HepG2 (cell line): ENCODE measurements around the gene ACTN1. TPM values are rescaled to one million over a fixed set of nuclear protein-coding genes. Genes with fewer than 3 reads are reported as not detected.

Source experiments
- ATAC-seq: fragments of 200-7000 bp; cut with Tn5 transposase; 3 replicates; pipeline ENCODE4 v1.9.1; 2020; ENCODE audit warnings: mild to moderate bottlenecking, moderate library complexity
- BruUV-seq: library from RNA; stranded (reverse); fragments of 400-500 nt; replicated peaks from 2 replicates; lab custom pipeline; 2021; lab: Mats Ljungman, UMichigan
- CTCF ChIA-PET: fragments of 300-600 bp; formaldehyde crosslinking; extraction: SDS; loops from one replicate; lab custom pipeline; 2021; ENCODE audit warnings: low total read pairs, inconsistent platforms, low intra/inter-chr PET ratio; lab: Yijun Ruan, JAX
- POLR2A ChIA-PET: fragments of 350-600 bp; sonication (Branson Sonifier 250); formaldehyde crosslinking; loops from one replicate; lab custom pipeline; 2020; ENCODE audit warnings: antibody characterized with exemption, inconsistent platforms; lab: Yijun Ruan, JAX
- DNase-seq: peaks from one replicate; pipeline ENCODE4 v3.0.0-alpha.2; 2015; ENCODE audit warnings: low spot score
- FAIRE-seq: peaks from 3 replicates; lab custom pipeline; 2011; peaks lifted over from hg19 to GRCh38; lab: Jason Lieb, UNC
- H2AFZ ChIP-seq: one replicate; pipeline ENCODE4 v1.6.1; 2011; ENCODE audit warnings: low read length, inconsistent platforms
- H3K27ac ChIP-seq: fragments of 300-600 bp; 3 replicates; pipeline ENCODE4 v1.8.0; 2011; ENCODE audit warnings: mixed run types, mild to moderate bottlenecking, mixed read lengths, low read length, inconsistent platforms; ENCODE audit not compliant: insufficient read depth; ENCODE audit errors: extremely low read length
- H3K27me3 ChIP-seq, 2 experiments: fragments of 200-600 bp in 1 of 2; 2 replicates in 1 of 2; 3 replicates in 1 of 2; pipeline versions ENCODE4 v1.6.0 to v1.8.0; 2011; ENCODE audit warnings: low read length in 2 of 2, mild to moderate bottlenecking in 2 of 2, moderate library complexity in 2 of 2, inconsistent platforms in 1 of 2; ENCODE audit not compliant: insufficient read depth in 2 of 2, control insufficient read depth in 1 of 2
- H3K36me3 ChIP-seq, 2 experiments: fragments of 200-600 bp in 1 of 2; replicated peaks in 1 of 2; 2 replicates in 1 of 2; 3 replicates in 1 of 2; pipeline versions ENCODE4 v1.5.1 to v1.8.0; 2011; ENCODE audit warnings: low read length in 2 of 2, inconsistent platforms in 1 of 2; ENCODE audit not compliant: insufficient read depth in 2 of 2, control insufficient read depth in 1 of 2
- H3K4me1 ChIP-seq: 2 replicates; pipeline ENCODE4 v1.5.1; 2012; ENCODE audit warnings: low read length, inconsistent platforms; ENCODE audit not compliant: insufficient read depth
- H3K4me2 ChIP-seq: 2 replicates; pipeline ENCODE4 v1.6.0; 2011; ENCODE audit warnings: low read depth, low read length, inconsistent platforms
- H3K4me3 ChIP-seq, 3 experiments: fragments of 200-600 bp in 1 of 3; sonication (generic), shearing (Covaris generic) in 1 of 3; replicated peaks in 1 of 3; 2 replicates each; pipeline ENCODE4 v1.5.1; 2011 to 2016; ENCODE audit warnings: low read length in 3 of 3, inconsistent platforms in 2 of 3, low read depth in 2 of 3, mild to moderate bottlenecking in 2 of 3, control low read depth in 1 of 3, mixed read lengths in 1 of 3; ENCODE audit not compliant: insufficient read depth in 1 of 3
- H3K79me2 ChIP-seq: one replicate; pipeline ENCODE4 v1.6.1; 2011; ENCODE audit warnings: low read length, inconsistent platforms; ENCODE audit not compliant: insufficient read depth
- H3K9ac ChIP-seq: 2 replicates; pipeline ENCODE4 v1.6.0; 2011; ENCODE audit warnings: mild to moderate bottlenecking, low read depth, low read length, inconsistent platforms; ENCODE audit not compliant: insufficient read depth
- H3K9me3 ChIP-seq: 2 replicates; pipeline ENCODE4 v1.5.1; 2012; ENCODE audit warnings: mild to moderate bottlenecking, low read length
- H4K20me1 ChIP-seq: 2 replicates; pipeline ENCODE4 v1.6.0; 2011; ENCODE audit warnings: inconsistent platforms, mild to moderate bottlenecking, low read length, moderate library complexity; ENCODE audit not compliant: insufficient read depth
- FOXA3 ChIP-seq: IDR thresholded peaks from 2 replicates; pipeline ENCODE4 v1.6.1; 2016; ENCODE audit warnings: missing genetic modification reagents, missing compliant biosample characterization
- MEIS1 ChIP-seq: sonication (generic); formaldehyde crosslinking; IDR thresholded peaks from 2 replicates; pipeline ENCODE4 v1.9.0; 2021; ENCODE audit warnings: mild to moderate bottlenecking, missing genetic modification reagents, moderate library complexity, borderline replicate concordance
- RBM22 ChIP-seq: fragments of 200-400 bp; formaldehyde crosslinking; optimal IDR thresholded peaks from 2 replicates; pipeline ENCODE3; 2017; ENCODE audit warnings: mild to moderate bottlenecking, low read length, moderate library complexity
- RXRB ChIP-seq: IDR thresholded peaks from 2 replicates; pipeline ENCODE4 v1.6.1; 2016; ENCODE audit warnings: borderline replicate concordance, missing genetic modification reagents, missing compliant biosample characterization
- ZNF556 ChIP-seq: sonication (generic); formaldehyde crosslinking; IDR thresholded peaks from 2 replicates; pipeline ENCODE4 v1.4.0; 2020; ENCODE audit warnings: mild to moderate bottlenecking, missing genetic modification reagents, borderline replicate concordance
- ZNF678 ChIP-seq: sonication (generic); formaldehyde crosslinking; IDR thresholded peaks from 2 replicates; pipeline ENCODE4 v1.4.0; 2020; ENCODE audit warnings: mild to moderate bottlenecking, missing genetic modification reagents
- ZNF704 ChIP-seq: sonication (generic); formaldehyde crosslinking; IDR thresholded peaks from 2 replicates; pipeline ENCODE4 v1.8.1; 2023; ENCODE audit warnings: mild to moderate bottlenecking, inconsistent platforms, moderate library complexity, missing genetic modification reagents, borderline replicate concordance
- WGBS: methylation state at CpG from one replicate; pipeline ENCODE4 v1.1.6; 2017; ENCODE audit warnings: low lambda C conversion rate; 5-methylcytosine and 5-hydroxymethylcytosine counted together
- in situ Hi-C: cut with HindIII; loops from 2 replicates; pipeline ENCODE4 v1.10.0; 2017; ENCODE audit warnings: low pct_unique_long_range_greater_than_20kb; ENCODE audit not compliant: extremely low pct_ligation_motif_present
- intact Hi-C: fragments of 100-400 bp; cut with micrococcal nuclease; formaldehyde crosslinking; loops from one replicate; pipeline ENCODE4 v1.10.0; 2022; ENCODE audit not compliant: unreplicated experiment
- polyA plus RNA-seq, 8 experiments: library from polyadenylated mRNA; depleted of rRNA in 3 of 8; stranded (reverse) in 7 of 8; unstranded in 1 of 8; fragments of >200 nt; fragmentation: Illumina TruSeq in 4 of 8; extraction: Trizol in 4 of 8; gene quantifications; 2 replicates each; pipeline versions ENCODE4 v1.2.1 to v1.2.3, GENCODE V29; 2011 to 2016; ENCODE audit warnings: low read depth in 4 of 8, missing spikeins in 1 of 8, mixed read lengths in 1 of 8; ENCODE audit not compliant: insufficient read depth in 1 of 8
- total RNA-seq, 5 experiments: library from RNA; depleted of rRNA; stranded (reverse); fragments of >200 nt; fragmentation: Illumina TruSeq; extraction: Trizol; gene quantifications; 2 replicates each; pipeline ENCODE4 v1.2.3, GENCODE V29; 2016; ENCODE audit warnings: low read depth in 1 of 5

Gene ACTN1
- total and polyA plus RNA-seq, 2 of the 13 experiments (the other 11 are each of a cell fraction or from before 2014, with no cell fraction given): 58.6 to 162 TPM

- POLR2A ChIA-PET: no interaction called here
- BruUV-seq: no TSS peak
- Histone ChIP-seq H3K4me1 (peaks cover 35% of the 10 kb centered on the region), H2AFZ (no peak overlapping the region), H3K9ac (no peak overlapping the region), H3K36me3 (peaks cover 50 to 82% of the 10 kb centered on the region in 2 experiments), H4K20me1 (no peaks in the 10 kb centered on the region), H3K27me3 (no peaks in the 10 kb centered on the region), H3K27ac (no peak overlapping the region), H3K9me3 (no peaks in the 10 kb centered on the region), H3K79me2 (no peaks in the 10 kb centered on the region), H3K4me3 (no peak overlapping the region), H3K4me2 (no peak overlapping the region)
- WGBS: 86% methylated on average over 7 of the region's 8 CpGs
- FAIRE-seq: no peak
- in situ Hi-C loops (no loop called here), intact Hi-C loops (no loop called here)
- no peak for ATAC-seq
- TF ChIP-seq ZNF556 (CRISPR knock-in tag): no peak
- TF ChIP-seq ZNF704: no peak
- TF ChIP-seq ZNF678 (CRISPR knock-in tag): no peak
- no peak for TF ChIP-seq FOXA3 (CRISPR knock-in tag)
- TF ChIP-seq RXRB (CRISPR knock-in tag): no peak
- no peak for DNase-seq
- CTCF ChIA-PET: no interaction called here
These were observed 90.2 kb downstream of the ACTN1 start for GRCh38 chr14:68888883-68889282.

- WGBS: 98% methylated on average over 19 of the region's 20 CpGs
- TF ChIP-seq RBM22: peak; percentile 27
- no peak for TF ChIP-seq MEIS1 (CRISPR knock-in tag)
- Histone ChIP-seq H2AFZ (no peak overlapping the region), H3K4me3 (no peak overlapping the region), H3K4me1 (peaks cover 35% of the 10 kb centered on the region), H3K9me3 (no peaks in the 10 kb centered on the region), H3K27me3 (no peaks in the 10 kb centered on the region), H3K4me2 (no peak overlapping the region), H3K36me3 (peaks cover 45 to 81% of the 10 kb centered on the region in 2 experiments), H4K20me1 (no peaks in the 10 kb centered on the region), H3K9ac (no peak overlapping the region), H3K27ac (no peak overlapping the region), H3K79me2 (no peaks in the 10 kb centered on the region)
- ATAC-seq: no peak
- intact Hi-C loops: no loop called here
- in situ Hi-C loops: no loop called here
- no peak for DNase-seq
- no TSS peak for BruUV-seq
- FAIRE-seq: no peak
- ChIA-PET CTCF (no interaction called here), POLR2A (no interaction called here)
These were observed 90.9 kb downstream of the ACTN1 start for GRCh38 chr14:68888025-68888850.
